Activated naive CD8-positive, alpha-beta T cell treated with anti-CD3 and anti-CD28 coated beads, Interleukin-2, amount 10 ng/mL, durations not matched to agents 7 days and 5 days (primary cell): Measurements from ENCODE around the gene CHCHD6. TPM values are rescaled to one million over a fixed set of nuclear protein-coding genes. Genes with fewer than 3 reads are reported as not detected.

ENCODE experiments used
- ATAC-seq: fragments of 150-1000 bp; cut with Tn5 transposase; one replicate; pipeline ENCODE4 v1.10.0; 2021; ENCODE audit warnings: low read depth, moderate library complexity
- POLR2A ChIA-PET: fragments of 350-600 bp; sonication (Branson Sonifier 250); formaldehyde crosslinking; loops from one replicate; lab custom pipeline; 2021; ENCODE audit warnings: antibody characterized with exemption; lab: Charles Lee
- DNase-seq: peaks from one replicate; pipeline ENCODE4 v3.0.0; 2021
- H3K27ac Mint-ChIP-seq: one replicate; pipeline ENCODE4 v1.8.0; 2022; ENCODE audit warnings: mild to moderate bottlenecking, mixed read lengths
- H3K27me3 Mint-ChIP-seq: one replicate; pipeline ENCODE4 v1.8.0; 2022; ENCODE audit warnings: mild to moderate bottlenecking, moderate library complexity, mixed read lengths
- H3K36me3 Mint-ChIP-seq: one replicate; pipeline ENCODE4 v1.8.0; 2021; ENCODE audit warnings: mild to moderate bottlenecking, mixed read lengths
- H3K4me1 Mint-ChIP-seq: one replicate; pipeline ENCODE4 v1.8.0; 2021; ENCODE audit warnings: mixed read lengths
- H3K4me3 Mint-ChIP-seq: one replicate; pipeline ENCODE4 v1.8.0; 2022; ENCODE audit warnings: mild to moderate bottlenecking, moderate library complexity, mixed read lengths
- H3K9me3 Mint-ChIP-seq: one replicate; pipeline ENCODE4 v1.8.0; 2021; ENCODE audit warnings: mixed read lengths
- total RNA-seq, 2 experiments: library from RNA; stranded (reverse); gene quantifications; one replicate each; pipeline ENCODE4 v1.2.3, GENCODE V29; 2021

Gene CHCHD6
- total RNA-seq, 2 experiments from 2014 or later, result 5.6 to 7.8 TPM

DNA sequence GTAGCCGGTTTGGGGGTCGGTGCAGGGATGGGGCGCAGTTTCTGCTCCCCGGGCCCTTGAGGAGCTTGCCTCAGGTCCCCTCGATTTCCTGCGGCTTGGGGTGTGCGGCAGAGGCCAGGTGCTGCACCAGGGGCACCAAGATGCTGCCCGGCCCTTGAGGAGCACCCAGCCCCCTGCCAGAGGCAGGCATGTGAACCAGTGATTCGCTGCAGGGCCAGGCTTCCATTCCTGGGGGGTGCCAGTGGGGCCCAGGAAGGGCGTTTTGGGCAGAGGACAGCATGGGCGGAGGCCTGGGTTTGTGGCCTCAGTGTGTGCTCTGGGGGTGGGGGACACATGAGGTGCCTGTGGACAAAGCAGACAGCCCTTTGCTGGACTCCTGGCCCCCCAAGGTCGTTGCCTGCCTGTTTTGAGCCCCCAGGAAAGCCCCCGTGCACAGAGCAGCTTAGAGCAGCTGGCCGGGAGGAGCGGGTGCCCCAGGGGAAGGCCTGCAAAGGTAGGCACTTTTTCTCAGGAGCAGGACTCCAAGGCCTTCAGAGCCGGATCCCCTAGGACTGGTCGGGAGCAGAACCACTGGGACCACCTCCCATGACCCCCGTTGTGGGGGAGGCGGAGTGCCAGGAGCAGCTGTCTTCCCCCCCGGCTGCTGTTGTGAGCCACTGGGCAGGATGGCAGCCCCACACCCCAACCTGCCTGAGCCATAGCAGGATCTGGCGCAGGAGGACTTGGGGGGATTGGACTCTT, 280.5 kb downstream of the CHCHD6 start:
- Mint-ChIP-seq H3K4me1 (peaks cover 9% of the 10 kb centered on the region), H3K9me3 (no peaks in the 10 kb centered on the region), H3K27me3 (peaks cover 11% of the 10 kb centered on the region), H3K27ac (no peak overlapping the region), H3K4me3 (no peak overlapping the region), H3K36me3 (no peaks in the 10 kb centered on the region)
- ATAC-seq (no peak), DNase-seq (no peak)
- POLR2A ChIA-PET, result no interaction called here

DNA sequence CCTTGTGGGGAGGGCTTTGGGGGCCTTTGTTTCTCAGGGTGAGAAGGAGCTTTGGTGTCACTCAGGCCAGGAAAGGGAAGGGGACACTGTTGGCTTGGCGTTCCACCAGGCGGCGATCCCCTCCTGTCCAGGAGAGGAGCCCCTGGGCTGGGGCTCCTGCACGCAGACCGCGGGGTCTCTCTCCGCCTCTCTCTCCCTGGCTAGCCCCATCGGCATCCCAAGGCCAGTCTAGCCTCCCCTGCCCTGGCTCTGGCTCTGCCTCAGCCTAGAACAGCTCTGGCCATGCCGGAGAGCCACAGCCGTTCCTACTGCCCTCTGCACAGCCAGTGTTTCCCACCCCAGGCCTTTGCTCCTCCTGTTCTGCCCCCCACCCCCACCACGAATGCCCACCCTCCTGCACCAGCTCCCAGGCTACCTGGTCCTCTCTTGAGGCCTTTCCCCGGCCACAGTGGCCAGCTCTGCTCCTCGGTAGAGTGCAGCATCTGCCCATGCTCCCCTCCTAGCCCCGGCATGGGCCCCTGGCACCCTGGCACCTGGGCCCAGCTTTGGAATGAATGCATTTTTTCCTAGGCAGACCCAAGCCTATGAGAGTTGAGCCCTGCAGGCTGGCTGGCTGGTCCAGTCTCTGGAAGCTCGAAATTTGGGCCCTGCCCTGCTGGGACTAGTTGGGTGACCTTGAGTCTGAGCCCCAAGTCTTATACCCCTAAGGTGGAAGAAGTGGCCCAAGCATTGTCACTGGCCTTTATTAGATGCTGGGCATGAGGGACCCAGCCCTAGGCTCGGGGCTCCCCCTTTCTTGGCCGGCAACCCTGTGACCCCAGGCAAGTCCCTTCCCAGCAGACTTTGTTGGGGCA, 281.3 kb downstream of the CHCHD6 start:
- DNase-seq, result no peak
- peaks cover 4% of the 10 kb centered on the region for H3K27me3 Mint-ChIP-seq
- no peak for ATAC-seq
- POLR2A ChIA-PET, result no interaction called here
- H3K4me3 Mint-ChIP-seq, result no peak overlapping the region
- no peaks in the 10 kb centered on the region for H3K9me3 Mint-ChIP-seq
- H3K27ac Mint-ChIP-seq, result no peak overlapping the region
- H3K36me3 Mint-ChIP-seq, result no peaks in the 10 kb centered on the region
- H3K4me1 Mint-ChIP-seq, result peaks cover 9% of the 10 kb centered on the region

DNA sequence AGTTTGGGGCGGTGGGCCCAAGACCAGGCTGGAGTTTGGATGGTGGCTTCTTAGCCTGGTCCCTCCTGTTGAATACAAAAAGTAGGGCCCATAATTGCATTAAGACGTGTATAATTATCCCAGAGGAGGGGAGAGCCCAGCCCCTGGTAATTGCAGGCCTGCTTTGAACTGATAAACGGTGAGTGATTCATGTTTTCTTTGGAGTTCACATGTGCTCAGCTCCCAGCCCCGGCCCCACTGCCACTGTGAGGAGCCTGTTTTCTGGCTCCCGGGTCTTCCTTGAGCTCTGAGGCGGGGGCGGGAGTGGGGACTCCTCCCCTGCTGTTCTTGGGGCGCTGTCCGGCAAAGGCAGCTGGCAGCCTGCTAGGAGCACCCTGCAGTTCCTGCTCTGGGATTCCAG, 282.0 kb downstream of the CHCHD6 start:
- no peak for DNase-seq
- H3K4me3 Mint-ChIP-seq, result no peak overlapping the region
- H3K9me3 Mint-ChIP-seq, result no peaks in the 10 kb centered on the region
- ATAC-seq, result no peak
- no peaks in the 10 kb centered on the region for H3K36me3 Mint-ChIP-seq
- POLR2A ChIA-PET, result no interaction called here
- no peak overlapping the region for H3K27ac Mint-ChIP-seq
- H3K27me3 Mint-ChIP-seq, result no peaks in the 10 kb centered on the region
- peaks cover 9% of the 10 kb centered on the region for H3K4me1 Mint-ChIP-seq

DNA sequence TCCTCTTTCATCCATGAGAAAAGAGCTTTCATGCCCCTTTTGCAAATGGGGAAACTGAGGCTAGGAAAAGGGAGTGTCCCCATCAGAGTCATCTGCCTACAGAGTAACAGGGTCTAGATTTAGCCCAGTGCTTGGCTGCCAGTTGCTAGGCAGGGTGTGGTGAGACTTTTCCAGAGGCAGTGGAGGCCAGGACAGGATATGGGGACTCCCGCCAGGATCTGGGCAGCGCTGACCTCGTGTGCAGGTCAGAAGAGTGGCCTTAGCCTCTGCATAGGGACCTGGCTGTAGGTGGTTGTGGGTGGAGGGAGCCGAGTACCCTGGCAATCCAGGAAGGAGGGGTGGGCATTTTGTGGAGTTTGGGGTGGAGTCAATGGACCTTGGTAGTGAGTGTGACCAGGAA, 283.1 kb downstream of the CHCHD6 start:
- DNase-seq (no peak), ATAC-seq (no peak)
- POLR2A ChIA-PET, result no interaction called here
- peaks cover 3% of the 10 kb centered on the region for H3K4me1 Mint-ChIP-seq
- H3K4me3 Mint-ChIP-seq, result no peak overlapping the region
- no peaks in the 10 kb centered on the region for H3K36me3 Mint-ChIP-seq
- no peaks in the 10 kb centered on the region for H3K27me3 Mint-ChIP-seq
- no peak overlapping the region for H3K27ac Mint-ChIP-seq
- H3K9me3 Mint-ChIP-seq, result no peaks in the 10 kb centered on the region

DNA sequence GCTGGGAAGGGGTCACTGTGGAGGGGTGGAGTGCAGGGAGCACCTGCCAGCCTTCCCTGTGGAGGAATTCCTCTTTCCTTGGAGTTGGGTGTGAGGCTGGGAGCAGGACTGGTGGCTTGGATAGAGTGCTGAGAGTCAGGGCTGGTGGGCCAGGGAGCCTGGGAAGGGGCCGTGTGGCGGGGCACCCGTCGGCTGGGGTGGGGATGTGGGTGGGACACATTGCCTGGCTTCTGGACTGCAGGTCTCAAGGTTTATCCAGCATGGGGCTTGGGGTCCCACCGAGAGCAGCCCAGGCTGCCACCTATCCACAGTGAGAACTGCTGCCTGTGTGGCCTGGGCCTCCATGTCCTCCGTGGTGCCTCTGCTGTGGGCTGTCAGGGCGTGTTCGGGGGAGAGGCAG, 283.6 kb downstream of the CHCHD6 start:
- Mint-ChIP-seq H3K27ac (no peak overlapping the region), H3K36me3 (no peaks in the 10 kb centered on the region), H3K4me1 (no peaks in the 10 kb centered on the region), H3K9me3 (no peaks in the 10 kb centered on the region), H3K27me3 (no peaks in the 10 kb centered on the region), H3K4me3 (no peak overlapping the region)
- no peak for ATAC-seq
- POLR2A ChIA-PET, result no interaction called here
- DNase-seq, result no peak

DNA sequence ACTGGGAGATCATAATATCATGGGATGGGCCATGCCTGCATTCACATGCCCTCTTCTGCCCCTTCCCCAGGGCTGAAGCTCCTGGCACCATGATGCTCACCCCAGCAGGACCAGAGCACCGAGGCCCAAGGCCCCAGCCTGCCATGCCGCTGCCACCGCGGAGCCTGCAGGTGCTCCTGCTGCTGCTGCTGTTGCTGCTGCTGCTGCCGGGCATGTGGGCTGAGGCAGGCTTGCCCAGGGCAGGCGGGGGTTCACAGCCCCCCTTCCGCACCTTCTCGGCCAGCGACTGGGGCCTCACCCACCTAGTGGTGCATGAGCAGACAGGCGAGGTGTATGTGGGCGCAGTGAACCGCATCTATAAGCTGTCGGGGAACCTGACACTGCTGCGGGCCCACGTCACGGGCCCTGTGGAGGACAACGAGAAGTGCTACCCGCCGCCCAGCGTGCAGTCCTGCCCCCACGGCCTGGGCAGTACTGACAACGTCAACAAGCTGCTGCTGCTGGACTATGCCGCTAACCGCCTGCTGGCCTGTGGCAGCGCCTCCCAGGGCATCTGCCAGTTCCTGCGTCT, 284.5 kb downstream of the CHCHD6 start:
- no peak overlapping the region for H3K27ac Mint-ChIP-seq
- POLR2A ChIA-PET, result no interaction called here
- DNase-seq (no peak), ATAC-seq (no peak)
- no peaks in the 10 kb centered on the region for H3K36me3 Mint-ChIP-seq
- H3K4me3 Mint-ChIP-seq, result no peak overlapping the region
- H3K4me1 Mint-ChIP-seq, result no peaks in the 10 kb centered on the region
- no peaks in the 10 kb centered on the region for H3K9me3 Mint-ChIP-seq
- no peaks in the 10 kb centered on the region for H3K27me3 Mint-ChIP-seq

DNA sequence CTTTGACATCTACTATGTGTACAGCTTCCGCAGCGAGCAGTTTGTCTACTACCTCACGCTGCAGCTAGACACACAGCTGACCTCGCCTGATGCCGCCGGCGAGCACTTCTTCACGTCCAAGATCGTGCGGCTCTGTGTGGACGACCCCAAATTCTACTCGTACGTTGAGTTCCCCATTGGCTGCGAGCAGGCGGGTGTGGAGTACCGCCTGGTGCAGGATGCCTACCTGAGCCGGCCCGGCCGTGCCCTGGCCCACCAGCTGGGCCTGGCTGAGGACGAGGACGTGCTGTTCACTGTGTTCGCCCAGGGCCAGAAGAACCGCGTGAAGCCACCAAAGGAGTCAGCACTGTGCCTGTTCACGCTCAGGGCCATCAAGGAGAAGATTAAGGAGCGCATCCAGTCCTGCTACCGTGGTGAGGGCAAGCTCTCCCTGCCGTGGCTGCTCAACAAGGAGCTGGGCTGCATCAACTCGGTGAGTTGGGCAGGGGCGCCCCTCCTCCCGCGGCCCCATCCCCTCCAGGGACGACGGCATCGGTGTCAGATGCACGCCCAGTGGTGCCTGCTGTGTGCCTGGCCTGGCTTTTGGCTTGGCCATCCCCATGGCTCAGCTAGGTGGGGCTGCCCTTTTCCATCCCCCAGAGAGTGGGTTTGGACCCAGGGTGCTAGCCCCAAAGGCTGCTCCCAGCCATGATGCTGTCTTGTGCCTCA, 285.4 kb downstream of the CHCHD6 start:
- Mint-ChIP-seq H3K4me3 (no peak overlapping the region), H3K27ac (no peak overlapping the region), H3K9me3 (no peaks in the 10 kb centered on the region), H3K36me3 (no peaks in the 10 kb centered on the region), H3K27me3 (no peaks in the 10 kb centered on the region), H3K4me1 (no peaks in the 10 kb centered on the region)
- DNase-seq, result no peak
- POLR2A ChIA-PET, result no interaction called here
- no peak for ATAC-seq

DNA sequence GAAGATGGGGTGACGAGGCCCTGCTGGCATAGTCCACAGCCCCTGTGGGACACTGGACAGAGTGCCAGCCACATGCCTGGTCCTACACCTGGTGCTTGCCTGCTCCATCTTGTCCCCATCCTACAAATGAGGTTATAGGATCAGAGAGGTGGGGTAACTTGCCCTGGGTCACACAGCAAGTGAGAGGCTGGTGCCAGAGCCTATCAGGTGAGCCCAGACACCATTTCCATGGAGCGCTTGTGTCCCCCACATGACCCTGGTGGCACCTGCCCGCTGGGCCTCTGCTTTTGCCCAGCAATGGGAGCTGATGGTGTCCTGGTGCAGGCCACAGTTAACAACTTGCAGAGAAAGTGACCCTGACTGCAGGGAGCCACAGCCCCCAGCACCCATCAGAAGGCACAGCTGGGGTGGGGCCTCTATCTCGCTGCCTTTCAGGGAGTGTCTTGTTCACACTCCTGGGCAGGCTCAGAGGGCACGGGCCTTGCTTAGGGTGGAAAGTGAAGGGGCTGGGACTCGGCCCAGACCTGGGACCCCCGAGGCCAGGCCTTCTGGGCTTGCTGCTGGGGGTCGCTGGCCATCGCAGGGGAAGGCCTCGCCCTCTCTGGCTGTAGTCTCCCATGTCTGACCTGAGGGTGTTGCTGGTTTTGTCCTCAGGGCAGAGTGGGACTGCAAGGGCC, 286.1 kb downstream of the CHCHD6 start:
- no peaks in the 10 kb centered on the region for H3K36me3 Mint-ChIP-seq
- H3K4me3 Mint-ChIP-seq, result no peak overlapping the region
- no peaks in the 10 kb centered on the region for H3K9me3 Mint-ChIP-seq
- H3K4me1 Mint-ChIP-seq, result no peaks in the 10 kb centered on the region
- POLR2A ChIA-PET, result no interaction called here
- H3K27ac Mint-ChIP-seq, result no peak overlapping the region
- no peaks in the 10 kb centered on the region for H3K27me3 Mint-ChIP-seq
- ATAC-seq, result no peak
- DNase-seq, result no peak

DNA sequence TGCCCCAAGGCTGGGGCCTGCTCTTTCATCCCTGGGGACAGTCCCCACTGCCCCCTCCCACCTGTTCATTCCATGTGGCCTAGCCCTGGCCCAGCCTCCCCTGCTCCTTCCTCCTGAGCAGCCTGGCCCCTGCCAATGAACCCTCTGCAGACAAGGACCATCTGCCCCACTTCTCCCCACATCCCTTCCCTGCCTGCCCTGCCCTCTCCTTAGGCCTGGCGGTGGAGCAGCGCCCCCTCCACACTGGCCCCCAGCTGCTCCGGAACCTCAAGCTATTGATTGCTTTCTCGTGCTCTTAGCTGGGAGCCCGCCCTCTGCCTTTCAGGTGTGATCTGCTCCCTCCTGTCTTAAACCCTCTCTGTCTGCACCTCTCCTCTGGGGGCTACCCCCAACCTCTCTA, 286.9 kb downstream of the CHCHD6 start:
- ATAC-seq (no peak), DNase-seq (no peak)
- H3K27ac Mint-ChIP-seq, result no peak overlapping the region

DNA sequence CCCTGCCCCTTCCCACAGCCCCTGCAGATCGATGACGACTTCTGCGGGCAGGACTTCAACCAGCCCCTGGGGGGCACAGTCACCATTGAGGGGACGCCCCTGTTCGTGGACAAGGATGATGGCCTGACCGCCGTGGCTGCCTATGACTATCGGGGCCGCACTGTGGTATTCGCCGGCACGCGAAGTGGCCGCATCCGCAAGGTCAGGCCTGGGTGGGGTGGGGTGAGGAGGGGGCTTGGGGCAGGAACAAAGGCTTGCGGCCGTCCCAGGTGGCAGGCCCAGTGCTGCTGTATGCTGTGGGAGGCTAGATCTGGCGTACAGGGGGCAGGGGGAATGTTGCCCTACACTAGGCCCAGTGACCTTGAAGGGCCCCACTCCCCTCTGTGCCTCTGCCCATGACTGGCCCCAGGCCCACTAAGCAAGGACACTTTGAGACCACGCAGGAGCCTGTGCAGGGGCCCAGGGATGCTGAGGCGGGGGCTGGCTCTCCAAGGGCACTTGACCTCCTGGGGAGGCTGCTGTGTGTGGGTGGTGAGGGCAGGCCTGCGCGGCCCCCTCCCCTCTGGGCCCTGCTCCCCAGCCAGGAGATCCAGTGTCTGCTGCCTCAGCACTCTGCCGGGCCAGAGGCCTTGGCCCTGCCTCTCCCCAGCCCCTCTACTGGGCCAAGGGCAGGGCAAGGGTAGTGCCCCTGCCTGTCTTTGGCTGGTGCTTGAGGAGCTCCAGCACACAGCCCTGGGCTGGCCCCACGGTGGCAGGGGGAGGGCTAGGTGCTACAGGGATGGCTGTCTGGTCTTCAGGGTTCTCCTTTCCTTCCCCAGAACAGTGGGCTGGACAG, 287.5 kb downstream of the CHCHD6 start:
- no peak overlapping the region for H3K4me3 Mint-ChIP-seq
- no peaks in the 10 kb centered on the region for H3K36me3 Mint-ChIP-seq
- no peaks in the 10 kb centered on the region for H3K4me1 Mint-ChIP-seq
- H3K27me3 Mint-ChIP-seq, result no peaks in the 10 kb centered on the region
- ATAC-seq (no peak), DNase-seq (no peak)
- H3K9me3 Mint-ChIP-seq, result no peaks in the 10 kb centered on the region
- no peak overlapping the region for H3K27ac Mint-ChIP-seq
- POLR2A ChIA-PET, result no interaction called here

More for the DNA sequence above, 286.9 kb downstream of the CHCHD6 start:
- no peak overlapping the region for H3K4me3 Mint-ChIP-seq
- H3K27me3 Mint-ChIP-seq, result no peaks in the 10 kb centered on the region
- POLR2A ChIA-PET, result no interaction called here
- no peaks in the 10 kb centered on the region for H3K4me1 Mint-ChIP-seq
- no peaks in the 10 kb centered on the region for H3K9me3 Mint-ChIP-seq
- H3K36me3 Mint-ChIP-seq, result no peaks in the 10 kb centered on the region

DNA sequence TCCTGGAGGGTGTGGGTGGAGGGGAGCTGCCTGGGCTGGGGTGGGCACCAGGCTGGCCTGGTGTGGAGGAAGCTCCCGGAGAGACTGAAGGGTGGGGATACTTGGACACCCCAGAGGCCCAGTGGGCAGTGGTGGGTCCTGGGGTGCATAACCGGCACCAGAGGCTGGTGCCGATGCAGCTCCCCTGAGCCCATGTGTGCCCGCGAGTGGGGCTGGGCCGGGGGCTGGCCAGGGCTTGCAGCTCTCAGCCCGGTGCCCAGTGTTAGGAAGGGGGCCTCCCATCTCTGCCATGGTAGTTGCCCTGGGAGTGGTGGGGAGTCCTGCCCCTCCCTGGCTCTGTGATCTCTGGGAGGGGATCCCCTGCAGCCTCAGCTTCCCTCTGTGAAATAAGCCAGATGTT, 288.2 kb downstream of the CHCHD6 start:
- POLR2A ChIA-PET, result no interaction called here
- no peaks in the 10 kb centered on the region for H3K9me3 Mint-ChIP-seq
- no peak for DNase-seq
- no peaks in the 10 kb centered on the region for H3K4me1 Mint-ChIP-seq
- H3K27ac Mint-ChIP-seq, result no peak overlapping the region
- ATAC-seq, result no peak
- no peaks in the 10 kb centered on the region for H3K36me3 Mint-ChIP-seq
- H3K27me3 Mint-ChIP-seq, result no peaks in the 10 kb centered on the region
- H3K4me3 Mint-ChIP-seq, result no peak overlapping the region

DNA sequence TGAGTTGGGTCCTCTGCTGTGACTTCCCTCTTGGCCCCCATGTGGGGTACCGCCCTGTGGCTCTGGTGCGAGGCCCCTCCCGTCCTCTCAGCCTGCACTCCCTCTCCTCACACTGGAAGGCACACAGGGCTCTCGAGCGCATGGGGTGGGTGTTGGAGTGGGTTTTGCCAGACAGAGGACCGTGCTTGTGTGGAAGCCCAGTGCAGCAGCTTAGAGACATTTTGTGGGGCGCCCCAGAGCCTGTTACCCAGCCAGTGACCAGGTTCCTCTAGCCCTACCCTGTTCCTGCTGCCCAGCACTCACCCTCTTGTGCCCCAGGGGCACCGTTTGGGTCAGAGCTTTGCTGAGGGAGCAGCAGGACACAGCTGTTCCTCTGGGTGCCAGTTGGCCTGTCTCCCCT, 288.7 kb downstream of the CHCHD6 start:
- Mint-ChIP-seq H3K27ac (no peak overlapping the region), H3K9me3 (no peaks in the 10 kb centered on the region), H3K27me3 (no peaks in the 10 kb centered on the region), H3K4me3 (no peak overlapping the region), H3K36me3 (no peaks in the 10 kb centered on the region), H3K4me1 (no peaks in the 10 kb centered on the region)
- ATAC-seq (no peak), DNase-seq (no peak)
- POLR2A ChIA-PET, result no interaction called here
